Stimulated activated effector memory CD8-positive, alpha-beta T cell treated with anti-CD3 and anti-CD28 coated beads, Interleukin-12 subunit alpha, Interleukin-12 subunit beta, amount 100 ng/mL, for 72 hours (primary cell): ENCODE results near the gene OTULIN.

Source experiments
- ATAC-seq: fragments of 150-1000 bp; cut with Tn5 transposase; 2 replicates; pipeline ENCODE4 v1.10.0; 2021
- DNase-seq, 2 donors: peaks; one replicate each; pipeline ENCODE4 v3.0.0; 2021 to 2022; ENCODE audit warnings: low spot score in 2 of 2
- H3K27ac Mint-ChIP-seq: one replicate; pipeline ENCODE4 v1.8.0; 2022; ENCODE audit warnings: mild to moderate bottlenecking, mixed read lengths
- H3K36me3 Mint-ChIP-seq: one replicate; pipeline ENCODE4 v1.8.0; 2022; ENCODE audit warnings: mild to moderate bottlenecking, mixed read lengths
- H3K4me1 Mint-ChIP-seq: one replicate; pipeline ENCODE4 v1.8.0; 2022; ENCODE audit warnings: mixed read lengths
- H3K4me3 Mint-ChIP-seq: one replicate; pipeline ENCODE4 v1.8.0; 2022; ENCODE audit warnings: mild to moderate bottlenecking, mixed read lengths
- H3K9me3 Mint-ChIP-seq: one replicate; pipeline ENCODE4 v1.8.0; 2022; ENCODE audit warnings: mixed read lengths

Gene OTULIN

GRCh38 chr5:14664270-14665100, at the start of gene OTULIN:
OTULIN (plus strand) TSS chr5:14664718; CDS start chr5:14664826, 108 bp downstream.
- DNase-seq (peak; percentile 85 to 94), ATAC-seq (peak; percentile 87)
- Mint-ChIP-seq H3K9me3 (no peaks in the 10 kb centered on the region), H3K4me3 (peak within 1 kb of the TSS; percentile 92), H3K27ac (peak within 1 kb of the TSS; percentile 92), H3K4me1 (peaks cover 59% of the 10 kb centered on the region), H3K36me3 (peaks cover 48% of the 10 kb centered on the region)

DNA sequence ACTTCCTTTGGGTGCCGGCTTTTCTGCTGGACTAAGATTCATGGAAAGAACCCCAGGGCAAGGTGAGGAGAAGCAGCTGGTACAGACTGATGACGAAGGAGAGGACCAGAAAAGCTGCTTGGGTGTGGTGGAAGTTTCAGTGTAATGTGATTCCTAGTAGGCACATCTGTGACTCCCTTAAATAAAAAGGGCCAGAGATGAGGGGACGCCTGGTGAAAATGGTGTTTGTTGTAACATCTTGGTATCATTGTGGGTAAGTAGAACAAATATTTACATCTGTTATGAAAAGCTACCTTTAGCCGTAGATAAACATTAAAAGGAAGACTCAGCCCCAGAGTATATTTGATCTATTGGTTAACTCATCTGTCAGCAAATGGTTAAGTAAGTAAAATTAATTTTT, 49.2 kb upstream of the OTULIN start:
- H3K4me1 Mint-ChIP-seq, result no peaks in the 10 kb centered on the region

GRCh38 chr5:14617441-14617840, 47.1 kb upstream of the OTULIN start:
- no peak overlapping the region for H3K27ac Mint-ChIP-seq
- H3K9me3 Mint-ChIP-seq, result peaks cover 13% of the 10 kb centered on the region
- H3K4me1 Mint-ChIP-seq, result no peaks in the 10 kb centered on the region
- H3K4me3 Mint-ChIP-seq, result no peak overlapping the region
- no peak for ATAC-seq
- DNase-seq, result no peak
- peaks cover 39% of the 10 kb centered on the region for H3K36me3 Mint-ChIP-seq

More for the DNA sequence above, 49.2 kb upstream of the OTULIN start:
- Mint-ChIP-seq H3K4me3 (no peak overlapping the region), H3K9me3 (no peaks in the 10 kb centered on the region), H3K36me3 (peaks cover 50% of the 10 kb centered on the region), H3K27ac (no peak overlapping the region)
- ATAC-seq (no peak), DNase-seq (no peak)

GRCh38 chr5:14627270-14627669, 37.2 kb upstream of the OTULIN start:
- DNase-seq, result no peak
- Mint-ChIP-seq H3K36me3 (no peaks in the 10 kb centered on the region), H3K27ac (no peak overlapping the region), H3K4me3 (no peak overlapping the region), H3K4me1 (no peaks in the 10 kb centered on the region), H3K9me3 (peaks cover 1% of the 10 kb centered on the region)
- ATAC-seq, result no peak

GRCh38 chr5:14628346-14628745, 36.2 kb upstream of the OTULIN start:
- Mint-ChIP-seq H3K36me3 (no peaks in the 10 kb centered on the region), H3K9me3 (no peaks in the 10 kb centered on the region), H3K4me3 (no peak overlapping the region), H3K27ac (no peak overlapping the region), H3K4me1 (no peaks in the 10 kb centered on the region)
- DNase-seq (peak; percentile 10 to 60), ATAC-seq (no peak)

DNA sequence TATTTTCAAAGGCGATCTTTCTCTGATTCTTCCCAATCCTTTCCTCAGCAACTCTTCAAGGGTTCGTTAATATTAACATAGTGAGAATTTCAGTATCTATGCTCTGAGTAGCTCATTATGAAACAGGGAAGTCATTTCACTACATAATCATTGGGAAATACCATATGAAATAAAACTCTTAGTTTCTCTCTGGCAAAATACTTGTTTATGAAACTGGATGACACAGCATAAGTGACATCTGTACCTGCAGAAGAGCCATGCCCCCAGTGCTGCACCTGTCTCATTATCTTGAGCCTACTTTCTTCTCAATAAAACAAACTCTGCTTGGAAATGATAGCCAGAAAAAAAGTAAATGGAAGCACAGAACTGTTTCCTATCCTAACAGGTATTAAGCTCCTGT, 33.8 kb upstream of the OTULIN start:
- Mint-ChIP-seq H3K36me3 (no peaks in the 10 kb centered on the region), H3K27ac (no peak overlapping the region), H3K4me1 (peaks cover 6% of the 10 kb centered on the region), H3K9me3 (no peaks in the 10 kb centered on the region), H3K4me3 (no peak overlapping the region)
- ATAC-seq, result no peak
- no peak for DNase-seq

- peak; percentile 72 for ATAC-seq
- no peak for DNase-seq
- peak overlapping the region; percentile 0 for H3K27ac Mint-ChIP-seq
These were observed 28.9 kb upstream of the OTULIN start for GRCh38 chr5:14635656-14636055.

GRCh38 chr5:14640765-14641164, 23.8 kb upstream of the OTULIN start:
- Mint-ChIP-seq H3K27ac (no peak overlapping the region), H3K4me3 (no peak overlapping the region), H3K9me3 (no peaks in the 10 kb centered on the region), H3K4me1 (peaks cover under 1% of the 10 kb centered on the region), H3K36me3 (no peaks in the 10 kb centered on the region)
- no peak for DNase-seq
- ATAC-seq, result no peak

More at GRCh38 chr5:14635656-14636055, 28.9 kb upstream of the OTULIN start:
- Mint-ChIP-seq H3K4me1 (peaks cover 7% of the 10 kb centered on the region), H3K9me3 (no peaks in the 10 kb centered on the region), H3K36me3 (no peaks in the 10 kb centered on the region), H3K4me3 (no peak overlapping the region)

DNA sequence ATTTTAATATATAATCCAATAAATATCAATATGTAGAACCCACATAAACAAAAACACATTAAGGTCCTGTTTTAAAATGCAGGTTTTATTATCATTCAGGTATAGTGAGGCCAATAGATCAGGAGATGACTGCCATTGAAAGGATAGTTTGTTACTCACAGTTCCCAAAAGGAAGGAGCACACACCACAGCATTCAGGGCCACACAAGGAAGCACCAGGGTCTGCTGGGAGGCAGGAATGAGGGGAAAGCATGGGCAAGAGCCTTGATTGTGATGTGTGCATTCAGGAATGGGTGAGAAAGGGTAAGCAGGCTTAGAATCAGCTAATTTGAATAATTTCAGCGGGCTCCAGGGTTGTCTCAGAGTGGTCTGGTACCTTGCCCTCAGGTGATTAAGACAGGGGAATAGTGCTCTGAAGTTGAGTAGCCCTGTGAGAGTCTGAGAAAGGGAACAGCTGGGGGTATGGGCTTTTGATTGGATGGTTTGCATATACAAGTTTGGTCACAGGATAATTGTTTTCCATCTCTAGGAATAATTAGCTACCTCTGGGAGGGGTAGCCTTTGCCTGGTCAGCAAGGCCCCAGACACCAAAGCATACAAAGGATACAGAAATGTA, 19.8 kb upstream of the OTULIN start:
- Mint-ChIP-seq H3K4me3 (no peak overlapping the region), H3K4me1 (no peaks in the 10 kb centered on the region), H3K9me3 (no peaks in the 10 kb centered on the region), H3K27ac (no peak overlapping the region), H3K36me3 (peaks cover 6% of the 10 kb centered on the region)
- ATAC-seq (no peak), DNase-seq (no peak)

- no peak for DNase-seq
- peaks cover 6% of the 10 kb centered on the region for H3K36me3 Mint-ChIP-seq
- no peak overlapping the region for H3K4me3 Mint-ChIP-seq
- no peaks in the 10 kb centered on the region for H3K9me3 Mint-ChIP-seq
- no peak for ATAC-seq
- H3K4me1 Mint-ChIP-seq, result peaks cover under 1% of the 10 kb centered on the region
- no peak overlapping the region for H3K27ac Mint-ChIP-seq
These were observed 14.5 kb upstream of the OTULIN start for GRCh38 chr5:14650052-14650451.

GRCh38 chr5:14655146-14655741, 9.3 kb upstream of the OTULIN start:
- H3K27ac Mint-ChIP-seq, result no peak overlapping the region

GRCh38 chr5:14656898-14657297, 7.6 kb upstream of the OTULIN start:
- Mint-ChIP-seq H3K9me3 (no peaks in the 10 kb centered on the region), H3K4me3 (no peak overlapping the region), H3K4me1 (peaks cover 26% of the 10 kb centered on the region), H3K27ac (no peak overlapping the region), H3K36me3 (no peaks in the 10 kb centered on the region)
- ATAC-seq (no peak), DNase-seq (no peak)

More at GRCh38 chr5:14655146-14655741, 9.3 kb upstream of the OTULIN start:
- Mint-ChIP-seq H3K36me3 (no peaks in the 10 kb centered on the region), H3K9me3 (no peaks in the 10 kb centered on the region), H3K4me3 (no peak overlapping the region), H3K4me1 (peaks cover 12% of the 10 kb centered on the region)
- DNase-seq (no peak), ATAC-seq (no peak)

- peaks cover 11% of the 10 kb centered on the region for H3K36me3 Mint-ChIP-seq
- no peak overlapping the region for H3K27ac Mint-ChIP-seq
- ATAC-seq, result no peak
- DNase-seq, result no peak
- H3K4me1 Mint-ChIP-seq, result peaks cover 41% of the 10 kb centered on the region
- H3K4me3 Mint-ChIP-seq, result no peak overlapping the region
- H3K9me3 Mint-ChIP-seq, result no peaks in the 10 kb centered on the region
These were observed 4.5 kb upstream of the OTULIN start for GRCh38 chr5:14659821-14660607.

- Mint-ChIP-seq H3K9me3 (no peaks in the 10 kb centered on the region), H3K4me1 (peaks cover 35% of the 10 kb centered on the region), H3K4me3 (no peak overlapping the region), H3K27ac (no peak overlapping the region), H3K36me3 (peaks cover 16% of the 10 kb centered on the region)
- DNase-seq, result no peak
- ATAC-seq, result no peak
These were observed 3.7 kb upstream of the OTULIN start for GRCh38 chr5:14660833-14661232.

DNA sequence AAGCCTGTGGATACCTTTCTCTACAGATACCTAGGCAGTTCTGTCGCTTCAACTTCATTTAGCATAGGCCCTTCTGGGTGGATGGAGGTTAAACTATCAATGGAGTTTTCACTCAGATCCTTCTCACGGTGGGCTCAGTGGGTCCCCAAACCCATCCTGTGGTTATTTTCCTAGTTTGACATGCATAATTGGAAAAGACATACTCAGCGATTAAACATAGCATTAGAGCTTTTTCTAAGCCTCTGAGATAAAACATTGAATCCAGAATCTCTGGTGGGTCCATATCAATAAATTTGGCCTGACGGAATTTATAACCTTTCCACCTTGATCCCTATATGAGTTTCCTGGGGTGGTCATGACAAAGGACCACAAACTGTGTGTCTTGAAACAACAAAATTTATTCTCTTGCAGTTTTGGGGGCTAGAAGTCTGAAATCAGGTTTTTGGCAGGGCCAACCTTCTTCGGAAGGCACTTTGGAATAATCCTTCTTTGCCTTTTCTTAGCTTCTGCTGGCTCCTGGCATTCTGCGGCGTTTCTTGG, 1.7 kb upstream of the OTULIN start:
- no peak overlapping the region for H3K27ac Mint-ChIP-seq
- DNase-seq (no peak), ATAC-seq (no peak)
- H3K9me3 Mint-ChIP-seq, result no peaks in the 10 kb centered on the region
- peaks cover 32% of the 10 kb centered on the region for H3K36me3 Mint-ChIP-seq
- H3K4me3 Mint-ChIP-seq, result peak overlapping the region; percentile 92
- H3K4me1 Mint-ChIP-seq, result peaks cover 50% of the 10 kb centered on the region
